ENCODE measurements around the gene MPND. TPM values are rescaled to one million over a fixed set of nuclear protein-coding genes. Genes with fewer than 3 reads are reported as not detected.

MPND gene
- total RNA-seq, 2 experiments from 2014 or later = 10.3 to 11.0 TPM

DNA sequence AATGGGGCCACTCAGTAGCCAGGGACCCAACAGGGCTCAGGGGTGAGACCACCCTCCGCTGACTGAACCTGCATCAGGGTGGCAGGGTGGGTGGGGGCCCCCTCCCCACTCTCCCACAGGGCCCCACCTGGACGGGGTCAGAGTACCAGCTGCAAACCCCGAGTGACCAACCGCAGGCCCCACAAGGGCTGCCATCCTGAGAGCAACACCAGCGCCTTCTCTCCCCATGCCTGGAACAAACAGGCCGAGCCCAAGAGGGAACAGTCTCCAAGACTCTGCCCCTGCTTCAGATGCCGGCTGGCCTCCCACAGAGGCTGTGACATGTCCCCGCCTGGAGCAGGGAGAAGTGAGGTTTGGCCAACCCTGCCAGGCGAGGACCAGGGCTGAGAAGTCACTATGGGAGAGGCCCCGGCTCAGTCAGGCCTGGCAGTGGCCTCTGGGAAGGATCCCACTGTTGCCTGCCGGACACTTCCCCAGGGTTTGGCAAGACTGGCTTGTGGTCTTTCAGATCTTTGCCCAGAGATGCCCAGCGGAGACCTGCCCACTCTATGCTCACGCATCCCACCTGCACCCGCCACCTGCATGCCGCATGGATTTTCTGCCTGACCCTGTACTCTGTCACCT, 27.2 kb downstream of the MPND start:
- DNase-seq (no peak), ATAC-seq (ENCODE audit: poor library complexity) (no peak)
- Mint-ChIP-seq H3K27ac (peak overlapping the region; percentile 90), H3K4me1 (ENCODE audit: low read depth) (peaks cover 31% of the 10 kb centered on the region), H3K9me3 (no peaks in the 10 kb centered on the region), H3K4me3 (peak overlapping the region; percentile 38), H3K36me3 (ENCODE audit: low read depth) (peaks cover 7% of the 10 kb centered on the region), H3K27me3 (no peaks in the 10 kb centered on the region)
- Histone ChIP-seq H3K27ac (ENCODE audit: low read depth in 1 of 2, low read length in 2 of 2) (peak overlapping the region; percentile 78 to 87), H3K27me3 (ENCODE audit: control insufficient read depth in 1 of 2, insufficient read depth in 2 of 2, low read length in 2 of 2) (no peaks in the 10 kb centered on the region), H3K4me1 (ENCODE audit: insufficient read depth, low read length) (peaks cover 82% of the 10 kb centered on the region), H3K4me3 (ENCODE audit: low read length) (peak overlapping the region; percentile 59), H3K9me3 (ENCODE audit: control insufficient read depth in 1 of 2, insufficient read depth in 1 of 2, low read length in 2 of 2) (no peaks in the 10 kb centered on the region), H3K36me3 (ENCODE audit: insufficient read depth, low read length) (peaks cover 33% of the 10 kb centered on the region)
- TF ChIP-seq, protein P1, sequence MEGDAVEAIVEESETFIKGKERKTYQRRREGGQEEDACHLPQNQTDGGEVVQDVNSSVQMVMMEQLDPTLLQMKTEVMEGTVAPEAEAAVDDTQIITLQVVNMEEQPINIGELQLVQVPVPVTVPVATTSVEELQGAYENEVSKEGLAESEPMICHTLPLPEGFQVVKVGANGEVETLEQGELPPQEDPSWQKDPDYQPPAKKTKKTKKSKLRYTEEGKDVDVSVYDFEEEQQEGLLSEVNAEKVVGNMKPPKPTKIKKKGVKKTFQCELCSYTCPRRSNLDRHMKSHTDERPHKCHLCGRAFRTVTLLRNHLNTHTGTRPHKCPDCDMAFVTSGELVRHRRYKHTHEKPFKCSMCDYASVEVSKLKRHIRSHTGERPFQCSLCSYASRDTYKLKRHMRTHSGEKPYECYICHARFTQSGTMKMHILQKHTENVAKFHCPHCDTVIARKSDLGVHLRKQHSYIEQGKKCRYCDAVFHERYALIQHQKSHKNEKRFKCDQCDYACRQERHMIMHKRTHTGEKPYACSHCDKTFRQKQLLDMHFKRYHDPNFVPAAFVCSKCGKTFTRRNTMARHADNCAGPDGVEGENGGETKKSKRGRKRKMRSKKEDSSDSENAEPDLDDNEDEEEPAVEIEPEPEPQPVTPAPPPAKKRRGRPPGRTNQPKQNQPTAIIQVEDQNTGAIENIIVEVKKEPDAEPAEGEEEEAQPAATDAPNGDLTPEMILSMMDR (IDR thresholded peaks at IDR 0.05) = no peak
- intact Hi-C loops (cut with DNase I, micrococcal nuclease) = loop anchor here in 1 of 2 experiments (1.0 kb wide), 1 partner anchor 10 kb away; no protein-coding TSS in a partner anchor
- POLR2A ChIA-PET = interaction anchor here (0.9 to 3.1 kb wide), 9 partner anchors 9 to 385 kb away, joined by 4 to 33 read pairs (median 5); partner anchors contain the start of genes CHAF1A, EEF2, HDGFL2 and MPND
- CTCF ChIA-PET = interaction anchor here (0.6 to 4.6 kb wide), 16 partner anchors 7 to 363 kb away, joined by 3 to 63 read pairs (median 5); partner anchors contain the start of genes CHAF1A, MPND, PIAS4 and SH3GL1

DNA sequence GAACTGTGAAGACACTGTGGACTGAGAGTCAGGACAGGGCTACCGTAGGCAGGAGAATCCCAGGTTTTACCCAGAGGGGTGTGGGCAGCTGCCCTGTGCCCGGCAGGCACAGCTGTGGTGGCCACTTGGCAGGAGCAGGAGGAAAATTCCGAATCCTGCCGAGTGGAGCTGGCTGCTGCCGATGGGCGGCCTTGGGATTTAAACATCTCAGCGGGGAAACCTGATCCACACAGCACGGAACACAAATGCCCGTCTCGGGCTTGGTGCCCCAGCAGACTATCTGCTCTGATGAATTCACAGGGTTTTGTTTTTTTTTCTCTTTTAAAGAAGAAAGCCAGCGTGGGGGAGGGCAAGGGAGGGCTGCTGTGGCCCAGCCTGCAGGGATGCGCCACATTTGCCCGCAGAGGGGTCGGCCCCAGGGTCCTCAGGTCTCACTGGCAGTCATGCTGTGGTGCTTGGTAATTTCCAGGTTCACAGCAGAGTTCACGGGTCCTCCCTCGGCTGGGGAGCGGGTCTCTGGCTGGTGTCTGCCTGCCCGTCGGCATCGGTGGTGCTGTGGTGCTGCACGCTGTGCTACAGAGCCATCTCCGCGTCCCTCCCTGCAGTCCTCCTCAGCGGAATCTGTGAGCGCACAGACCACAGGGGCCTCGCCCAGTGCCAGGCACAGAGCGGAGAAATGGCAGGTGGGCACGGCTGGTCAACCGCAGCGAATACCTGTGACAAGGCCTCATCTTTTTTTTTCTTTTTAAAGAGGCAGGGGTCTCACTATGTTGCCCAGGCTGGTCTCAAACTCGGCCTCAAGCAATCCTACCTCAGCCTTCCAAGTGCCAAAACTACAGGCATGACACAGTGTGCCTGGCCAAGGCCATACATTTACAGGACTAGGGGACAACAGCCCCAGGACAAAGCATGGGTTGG, 28.1 kb downstream of the MPND start:
- no peak overlapping the region for H3K4me3 Mint-ChIP-seq
- POLR2A ChIA-PET = interaction anchor here (2.0 to 3.1 kb wide), 2 partner anchors 8 to 30 kb away, joined by 8 to 33 read pairs; partner anchors contain the start of genes CHAF1A and SH3GL1
- peaks cover 7% of the 10 kb centered on the region for H3K36me3 Mint-ChIP-seq (ENCODE audit: low read depth)
- Histone ChIP-seq H3K36me3 (ENCODE audit: insufficient read depth, low read length) (peaks cover 27% of the 10 kb centered on the region), H3K27me3 (ENCODE audit: control insufficient read depth in 1 of 2, insufficient read depth in 2 of 2, low read length in 2 of 2) (no peaks in the 10 kb centered on the region), H3K27ac (ENCODE audit: low read depth in 1 of 2, low read length in 2 of 2) (peak overlapping the region in 1 of 2 donors; percentile 78), H3K9me3 (ENCODE audit: control insufficient read depth in 1 of 2, insufficient read depth in 1 of 2, low read length in 2 of 2) (no peaks in the 10 kb centered on the region), H3K4me3 (ENCODE audit: low read length) (no peak overlapping the region), H3K4me1 (ENCODE audit: insufficient read depth, low read length) (peaks cover 92% of the 10 kb centered on the region)
- H3K27ac Mint-ChIP-seq = peak overlapping the region; percentile 90
- no peak for ATAC-seq (ENCODE audit: poor library complexity)
- H3K27me3 Mint-ChIP-seq = no peaks in the 10 kb centered on the region
- TF ChIP-seq, protein P1 (IDR thresholded peaks at IDR 0.05) = no peak
- CTCF ChIA-PET = no interaction called here
- H3K4me1 Mint-ChIP-seq (ENCODE audit: low read depth) = peaks cover 39% of the 10 kb centered on the region
- intact Hi-C loops (cut with DNase I, micrococcal nuclease) = no loop called here
- no peak for DNase-seq
- H3K9me3 Mint-ChIP-seq = no peaks in the 10 kb centered on the region

DNA sequence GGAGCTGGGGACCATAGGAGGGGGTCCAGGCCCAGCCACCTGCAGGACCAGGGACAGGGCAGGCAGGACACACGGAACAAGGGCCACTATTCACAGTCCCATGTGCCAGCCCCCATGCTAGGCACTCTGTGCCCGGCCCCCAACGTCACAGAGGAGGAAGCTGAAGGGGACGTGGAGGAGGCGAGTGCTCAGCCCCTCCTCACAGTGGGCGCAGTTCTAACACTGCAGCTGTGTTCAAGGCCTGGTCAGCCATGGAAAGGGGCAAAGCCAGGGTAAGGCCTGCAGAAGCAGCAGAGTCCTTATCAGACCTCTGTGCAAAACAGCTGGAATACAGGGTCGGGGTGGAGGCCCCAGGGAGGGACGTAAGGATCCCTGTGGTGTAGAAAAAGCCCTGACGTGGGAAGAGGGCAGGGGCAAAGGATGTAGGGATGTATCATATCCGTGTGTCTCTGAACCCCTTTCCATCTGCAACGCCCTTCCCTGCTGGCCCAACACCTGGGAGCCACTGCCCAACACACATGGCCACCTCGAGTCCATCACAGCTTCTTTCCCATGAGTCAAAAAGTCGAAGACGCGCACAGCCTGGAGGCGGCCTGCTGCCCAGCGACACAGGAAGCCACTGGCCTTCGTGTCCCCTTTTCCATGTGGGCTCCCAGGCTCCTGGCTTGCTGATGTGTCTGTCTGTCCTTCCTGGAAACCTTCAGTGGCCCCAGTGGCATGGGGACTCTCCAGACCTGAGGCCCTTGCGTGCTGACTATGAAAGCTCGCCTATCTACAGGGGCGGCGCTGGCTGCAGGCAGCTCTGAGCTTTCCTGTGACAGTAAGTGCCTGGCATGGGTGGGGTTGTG, 29.0 kb downstream of the MPND start:
- no peak overlapping the region for H3K27ac ChIP-seq (ENCODE audit: low read depth in 1 of 2, low read length in 2 of 2)
- CTCF ChIA-PET = no interaction called here
- peaks cover 7% of the 10 kb centered on the region for H3K36me3 Mint-ChIP-seq (ENCODE audit: low read depth)

More for the DNA sequence above, 29.0 kb downstream of the MPND start:
- Mint-ChIP-seq H3K4me3 (no peak overlapping the region), H3K4me1 (ENCODE audit: low read depth) (peaks cover 44% of the 10 kb centered on the region), H3K9me3 (no peaks in the 10 kb centered on the region), H3K27me3 (no peaks in the 10 kb centered on the region), H3K27ac (peak overlapping the region; percentile 20)
- no peak for ATAC-seq (ENCODE audit: poor library complexity)
- DNase-seq = no peak
- TF ChIP-seq, protein P1 (IDR thresholded peaks at IDR 0.05) = no peak
- no peaks in the 10 kb centered on the region for H3K9me3 ChIP-seq (ENCODE audit: control insufficient read depth in 1 of 2, insufficient read depth in 1 of 2, low read length in 2 of 2)
- H3K4me1 ChIP-seq (ENCODE audit: insufficient read depth, low read length) = peaks cover 99% of the 10 kb centered on the region
- H3K27me3 ChIP-seq (ENCODE audit: control insufficient read depth in 1 of 2, insufficient read depth in 2 of 2, low read length in 2 of 2) = no peaks in the 10 kb centered on the region
- H3K36me3 ChIP-seq (ENCODE audit: insufficient read depth, low read length) = peaks cover 23% of the 10 kb centered on the region
- H3K4me3 ChIP-seq (ENCODE audit: low read length) = no peak overlapping the region
- POLR2A ChIA-PET = no interaction called here
- intact Hi-C loops (cut with DNase I, micrococcal nuclease) = no loop called here
